Mesenchymal stem cell (in vitro differentiated cells and primary cell): ENCODE measurements around the gene IGSF23.
"Not testable (repeated sequence)": the region's sequence is repeated elsewhere in the genome, so short reads cannot be mapped to it uniquely, and the experiment has no call there.

ENCODE experiments used
- DNase-seq: peaks from one replicate; pipeline ENCODE4 v3.0.0-alpha.2; 2013
- H2AFZ ChIP-seq: one replicate; pipeline ENCODE4 v1.6.1; 2013; ENCODE audit warnings: low read depth, mild to moderate bottlenecking, control low read depth, inconsistent platforms, low read length, moderate library complexity
- H2AK5ac ChIP-seq: 2 replicates; pipeline ENCODE4 v1.6.1; 2013; ENCODE audit warnings: low read length, moderate library complexity, mild to moderate bottlenecking, inconsistent platforms; ENCODE audit not compliant: severe bottlenecking
- H2BK120ac ChIP-seq: one replicate; pipeline ENCODE4 v1.6.1; 2013; ENCODE audit warnings: low read depth, mild to moderate bottlenecking, inconsistent platforms, low read length, moderate library complexity
- H2BK12ac ChIP-seq, 2 experiments: one replicate each; pipeline ENCODE4 v1.6.1; 2013; ENCODE audit warnings: inconsistent platforms in 2 of 2, low read length in 2 of 2, mild to moderate bottlenecking in 2 of 2, moderate library complexity in 2 of 2, control low read depth in 1 of 2
- H2BK15ac ChIP-seq: one replicate; pipeline ENCODE4 v1.6.1; 2013; ENCODE audit warnings: mild to moderate bottlenecking, low read depth, inconsistent platforms; ENCODE audit not compliant: poor library complexity, severe bottlenecking
- H2BK5ac ChIP-seq: 2 replicates; pipeline ENCODE4 v1.6.1; 2013; ENCODE audit warnings: low read depth, mild to moderate bottlenecking, low read length, control low read depth, inconsistent platforms; ENCODE audit not compliant: poor library complexity, severe bottlenecking
- H3K14ac ChIP-seq, 2 experiments: one replicate each; pipeline ENCODE4 v1.6.1; 2013; ENCODE audit warnings: inconsistent platforms in 2 of 2, low read length in 2 of 2, control low read depth in 1 of 2, mild to moderate bottlenecking in 1 of 2, moderate library complexity in 1 of 2
- H3K18ac ChIP-seq, 2 experiments: one replicate each; pipeline ENCODE4 v1.6.1; 2013; ENCODE audit warnings: inconsistent platforms in 2 of 2, low read length in 2 of 2, control low read depth in 1 of 2, low read depth in 1 of 2, mild to moderate bottlenecking in 1 of 2
- H3K23ac ChIP-seq, 2 experiments: one replicate each; pipeline ENCODE4 v1.6.1; 2013; ENCODE audit warnings: inconsistent platforms in 2 of 2, low read length in 2 of 2, mild to moderate bottlenecking in 2 of 2, moderate library complexity in 2 of 2, control low read depth in 1 of 2
- H3K27ac ChIP-seq: 2 replicates; pipeline ENCODE4 v1.5.1; 2013; ENCODE audit warnings: mild to moderate bottlenecking, moderate library complexity, low read length, control low read depth, inconsistent platforms; ENCODE audit not compliant: poor library complexity, severe bottlenecking
- H3K27me3 ChIP-seq, 2 experiments: 2 replicates each; pipeline versions ENCODE4 v1.6.1 to v1.7.0; 2013; ENCODE audit warnings: low read length in 2 of 2, mild to moderate bottlenecking in 2 of 2, moderate library complexity in 2 of 2, control low read depth in 1 of 2, inconsistent platforms in 1 of 2; ENCODE audit not compliant: control insufficient read depth in 1 of 2, insufficient read depth in 1 of 2
- H3K36me3 ChIP-seq, 2 experiments: 2 replicates each; pipeline versions ENCODE4 v1.6.1 to v1.7.0; 2013; ENCODE audit warnings: low read length in 2 of 2, control low read depth in 1 of 2, inconsistent platforms in 1 of 2, low read depth in 1 of 2, mild to moderate bottlenecking in 1 of 2; ENCODE audit not compliant: insufficient read depth in 2 of 2, control insufficient read depth in 1 of 2
- H3K4ac ChIP-seq, 2 experiments: one replicate each; pipeline ENCODE4 v1.6.1; 2013; ENCODE audit warnings: inconsistent platforms in 2 of 2, low read length in 2 of 2, mild to moderate bottlenecking in 2 of 2, moderate library complexity in 2 of 2, control low read depth in 1 of 2, low read depth in 1 of 2
- H3K4me1 ChIP-seq: 2 replicates; pipeline ENCODE4 v1.6.1; 2013; ENCODE audit warnings: low read depth, low read length, control low read depth; ENCODE audit not compliant: control insufficient read depth, insufficient read depth
- H3K4me2 ChIP-seq: 2 replicates; pipeline ENCODE4 v1.6.1; 2013; ENCODE audit warnings: low read length, mild to moderate bottlenecking, inconsistent platforms; ENCODE audit not compliant: poor library complexity, severe bottlenecking
- H3K4me3 ChIP-seq, 2 experiments: 2 replicates each; pipeline versions ENCODE4 v1.5.1 to v1.7.0; 2013; ENCODE audit warnings: low read length in 2 of 2, mild to moderate bottlenecking in 2 of 2, control low read depth in 1 of 2, low read depth in 1 of 2; ENCODE audit not compliant: insufficient read depth in 1 of 2
- H3K79me1 ChIP-seq: replicated peaks from 2 replicates; pipeline ENCODE4 v1.6.1; 2013; ENCODE audit warnings: mild to moderate bottlenecking, control low read depth, low read length, inconsistent platforms; ENCODE audit not compliant: poor library complexity, severe bottlenecking
- H3K9ac ChIP-seq: 2 replicates; pipeline ENCODE4 v1.7.0; 2013; ENCODE audit warnings: mild to moderate bottlenecking, low read length, moderate library complexity
- H3K9me3 ChIP-seq: 2 replicates; pipeline ENCODE4 v1.7.0; 2013; ENCODE audit warnings: mild to moderate bottlenecking, low read length; ENCODE audit not compliant: control insufficient read depth
- H4K8ac ChIP-seq: one replicate; pipeline ENCODE4 v1.6.1; 2013; ENCODE audit warnings: inconsistent platforms, mild to moderate bottlenecking, low read length, moderate library complexity
- H4K91ac ChIP-seq: one replicate; pipeline ENCODE4 v1.6.1; 2013; ENCODE audit warnings: mild to moderate bottlenecking, low read length, inconsistent platforms
- WGBS: methylation state at CpG from one replicate; pipeline ENCODE4 v1.1.7; 2013; ENCODE audit warnings: mixed read lengths; 5-methylcytosine and 5-hydroxymethylcytosine counted together

The IGSF23 gene

DNA sequence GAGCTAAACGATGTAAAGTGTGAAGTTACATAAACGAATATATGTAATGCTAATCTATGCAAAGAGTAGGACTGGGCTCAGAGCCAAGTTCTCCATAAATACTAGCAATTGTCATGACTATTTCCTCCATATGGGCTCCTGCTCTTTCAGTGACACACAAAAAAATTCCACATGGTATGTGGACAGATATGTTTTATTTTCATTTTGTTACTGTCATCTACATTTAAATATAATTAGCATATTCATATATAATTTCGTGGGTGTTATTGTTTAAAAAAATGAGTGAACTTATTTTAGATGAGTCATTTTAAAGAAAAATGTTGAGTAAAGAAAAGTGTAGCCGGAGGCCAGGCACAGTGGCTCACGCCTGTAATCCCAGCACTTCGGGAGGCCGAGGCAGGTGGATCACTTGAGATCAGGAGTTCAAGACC is 5.0 kb upstream of the IGSF23 start:
- H3K36me3 ChIP-seq, result no peaks in the 10 kb centered on the region

GRCh38 chr19:44609219-44609618 is 4.1 kb upstream of the IGSF23 start:
- H3K4ac ChIP-seq, result no peak overlapping the region
- no peak overlapping the region for H2BK5ac ChIP-seq
- no peak overlapping the region for H3K9ac ChIP-seq
- WGBS, result 83% methylated on average over 5 of the region's 5 CpGs
- no peak overlapping the region for H2AFZ ChIP-seq
- DNase-seq, result peak; percentile 63
- no peak overlapping the region for H3K14ac ChIP-seq
- H3K23ac ChIP-seq, result no peak overlapping the region
- peaks cover 0 to 12% of the 10 kb centered on the region in 2 experiments for H3K27me3 ChIP-seq
- no peaks in the 10 kb centered on the region for H3K36me3 ChIP-seq
- no peaks in the 10 kb centered on the region for H3K9me3 ChIP-seq
- no peak overlapping the region for H2AK5ac ChIP-seq
- H2BK12ac ChIP-seq, result no peak overlapping the region
- H4K91ac ChIP-seq, result no peak overlapping the region
- no peak overlapping the region for H2BK15ac ChIP-seq
- no peak overlapping the region for H3K4me2 ChIP-seq
- no peak overlapping the region for H2BK120ac ChIP-seq
- H4K8ac ChIP-seq, result no peak overlapping the region
- no peak overlapping the region for H3K18ac ChIP-seq
- no peaks in the 10 kb centered on the region for H3K79me1 ChIP-seq
- H3K4me1 ChIP-seq, result no peaks in the 10 kb centered on the region
- H3K27ac ChIP-seq, result no peak overlapping the region
- H3K4me3 ChIP-seq, result no peak overlapping the region

More for the DNA sequence above, 5.0 kb upstream of the IGSF23 start:
- Histone ChIP-seq H2BK120ac (no peak overlapping the region), H3K18ac (no peak overlapping the region), H3K4me2 (no peak overlapping the region), H3K27ac (no peak overlapping the region), H3K9ac (no peak overlapping the region), H3K4me1 (peaks cover 3% of the 10 kb centered on the region), H2BK15ac (no peak overlapping the region), H3K4me3 (no peak overlapping the region), H2AK5ac (no peak overlapping the region), H2AFZ (no peak overlapping the region), H2BK5ac (no peak overlapping the region), H2BK12ac (no peak overlapping the region), H3K14ac (no peak overlapping the region), H3K23ac (no peak overlapping the region), H3K9me3 (no peaks in the 10 kb centered on the region), H3K79me1 (no peaks in the 10 kb centered on the region), H4K91ac (no peak overlapping the region), H4K8ac (no peak overlapping the region), H3K4ac (no peak overlapping the region), H3K27me3 (peaks cover 0 to 5% of the 10 kb centered on the region in 2 experiments)
- 81% methylated on average over 5 of the region's 7 CpGs for WGBS
- DNase-seq, result peak; percentile 48

DNA sequence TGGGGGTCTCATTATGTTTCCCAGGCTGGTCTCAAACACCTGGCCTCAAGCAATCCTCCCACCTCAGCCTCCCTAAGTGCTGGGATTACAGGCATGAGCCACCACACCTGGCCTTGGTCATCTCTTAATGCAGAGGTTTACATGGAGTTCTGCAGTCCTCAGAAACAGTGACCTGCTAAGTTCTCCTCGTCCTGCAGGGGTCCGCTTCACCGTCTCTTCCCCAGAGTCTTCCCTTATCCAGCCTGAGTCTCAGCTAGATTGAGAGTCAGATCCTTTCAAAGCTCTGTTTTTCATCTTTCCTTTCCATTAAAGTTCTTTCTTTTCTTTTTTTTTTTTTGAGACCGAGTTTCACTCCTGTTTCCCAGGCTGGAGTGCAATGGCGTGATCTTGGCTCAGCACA is 2.9 kb upstream of the IGSF23 start:
- H2BK120ac ChIP-seq, H3K18ac ChIP-seq, H4K8ac ChIP-seq, H2AFZ ChIP-seq, H4K91ac ChIP-seq, H3K27ac ChIP-seq, H3K23ac ChIP-seq, H2BK5ac ChIP-seq, H3K4me1 ChIP-seq, H2BK12ac ChIP-seq, H3K36me3 ChIP-seq, H3K4me2 ChIP-seq, H3K79me1 ChIP-seq, H3K4me3 ChIP-seq, H3K14ac ChIP-seq, H3K9ac ChIP-seq, H3K4ac ChIP-seq, H2AK5ac ChIP-seq, H3K9me3 ChIP-seq: not testable (repeated sequence)
- DNase-seq, result peak; percentile 53
- 48% methylated on average over 5 of the region's 5 CpGs for WGBS
- H2BK15ac ChIP-seq, result peak overlapping the region; percentile 12
- H3K27me3 ChIP-seq, result peaks cover 0 to 12% of the 10 kb centered on the region in 2 experiments

- Histone ChIP-seq H3K4ac (no peak overlapping the region), H3K9me3 (no peaks in the 10 kb centered on the region), H3K4me1 (peaks cover 2% of the 10 kb centered on the region), H3K23ac (no peak overlapping the region), H4K8ac (no peak overlapping the region), H2BK15ac (no peak overlapping the region), H3K79me1 (no peaks in the 10 kb centered on the region), H2AK5ac (no peak overlapping the region), H3K36me3 (no peaks in the 10 kb centered on the region), H3K4me3 (no peak overlapping the region), H3K4me2 (no peak overlapping the region), H2AFZ (no peak overlapping the region), H2BK12ac (no peak overlapping the region), H3K9ac (no peak overlapping the region), H3K27ac (no peak overlapping the region), H2BK5ac (no peak overlapping the region), H4K91ac (no peak overlapping the region), H3K18ac (no peak overlapping the region), H3K14ac (no peak overlapping the region), H2BK120ac (no peak overlapping the region), H3K27me3 (peaks cover 0 to 12% of the 10 kb centered on the region in 2 experiments)
- WGBS, result 82% methylated on average over 2 of the region's 2 CpGs
- DNase-seq, result no peak
Observed at GRCh38 chr19:44611812-44612295, 1.5 kb upstream of the IGSF23 start.
